ENCODE data around the gene CDH4.

Gene CDH4

DNA sequence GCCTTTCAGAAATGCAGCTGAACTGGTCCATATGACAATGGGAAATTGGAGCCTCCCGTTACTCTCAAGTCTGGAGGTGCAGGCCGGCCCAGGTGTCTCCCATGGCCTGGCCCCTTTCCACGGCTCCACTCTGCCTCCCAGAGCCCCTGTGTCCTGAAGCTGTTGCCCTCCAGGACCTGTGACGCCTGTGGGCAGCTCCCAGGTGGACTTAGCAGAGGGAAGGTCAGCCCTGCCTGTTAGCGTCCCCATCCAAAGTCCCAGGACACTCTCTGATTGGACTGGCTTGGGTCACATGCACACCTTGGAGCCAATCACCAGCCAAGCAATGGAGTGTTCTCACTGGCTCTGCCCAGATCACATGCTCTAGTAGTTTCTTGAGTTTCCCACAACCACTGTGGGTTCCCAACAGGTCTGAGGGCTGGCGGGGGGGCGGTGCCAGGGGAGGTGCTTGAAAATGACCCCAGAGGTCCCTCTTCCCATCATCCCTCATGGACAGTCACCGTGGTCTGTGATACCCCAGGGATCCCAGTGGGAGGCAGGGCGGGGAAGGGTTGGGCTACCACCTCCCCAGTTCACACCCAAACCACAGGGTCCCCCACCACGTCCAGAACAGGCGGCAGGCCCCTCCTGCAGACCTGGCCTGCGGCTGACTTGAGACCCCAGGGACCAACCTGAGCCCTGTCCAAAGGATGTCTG is 678.1 kb downstream of the CDH4 start:
- DNase-seq = no peak

GRCh38 chr20:61930776-61931475 is 678.9 kb downstream of the CDH4 start:
- no peak for DNase-seq

GRCh38 chr20:61931476-61932198 is 679.6 kb downstream of the CDH4 start:
- no peak for DNase-seq

- DNase-seq = no peak
Observed at GRCh38 chr20:61932199-61932592, 680.1 kb downstream of the CDH4 start.

DNA sequence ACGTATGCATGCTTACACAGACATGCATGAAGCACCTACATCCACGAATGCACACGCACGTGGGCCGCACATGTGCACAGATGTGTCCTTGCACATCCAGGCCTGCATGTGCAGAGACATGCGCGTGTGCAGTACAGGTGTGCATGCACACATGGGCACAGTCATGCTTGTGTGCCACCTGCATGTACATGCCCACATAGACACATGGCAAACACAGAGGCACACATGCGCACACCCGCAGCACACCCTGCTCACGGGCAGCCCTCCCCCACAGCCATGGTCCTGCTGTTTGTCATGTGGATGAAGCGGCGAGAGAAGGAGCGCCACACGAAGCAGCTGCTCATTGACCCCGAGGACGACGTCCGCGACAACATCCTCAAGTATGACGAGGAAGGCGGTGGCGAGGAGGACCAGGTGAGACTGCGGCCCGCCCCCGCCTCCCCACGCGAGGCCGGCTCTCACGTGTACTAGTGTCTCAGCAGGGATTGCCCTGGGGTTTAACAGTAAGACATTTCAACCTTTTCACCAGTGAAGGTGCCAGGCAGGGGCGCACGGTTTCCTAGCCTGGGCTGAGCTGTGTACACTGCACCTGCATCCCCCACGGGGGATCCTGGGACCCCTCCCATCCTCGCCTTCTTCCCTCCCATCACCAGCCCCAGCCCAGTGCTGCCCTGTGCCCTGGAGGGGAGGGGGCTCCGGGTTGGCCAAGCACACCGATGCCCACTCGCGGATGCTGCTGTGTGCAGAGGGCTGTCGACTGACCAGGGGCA is 680.8 kb downstream of the CDH4 start:
- no peak for DNase-seq

DNA sequence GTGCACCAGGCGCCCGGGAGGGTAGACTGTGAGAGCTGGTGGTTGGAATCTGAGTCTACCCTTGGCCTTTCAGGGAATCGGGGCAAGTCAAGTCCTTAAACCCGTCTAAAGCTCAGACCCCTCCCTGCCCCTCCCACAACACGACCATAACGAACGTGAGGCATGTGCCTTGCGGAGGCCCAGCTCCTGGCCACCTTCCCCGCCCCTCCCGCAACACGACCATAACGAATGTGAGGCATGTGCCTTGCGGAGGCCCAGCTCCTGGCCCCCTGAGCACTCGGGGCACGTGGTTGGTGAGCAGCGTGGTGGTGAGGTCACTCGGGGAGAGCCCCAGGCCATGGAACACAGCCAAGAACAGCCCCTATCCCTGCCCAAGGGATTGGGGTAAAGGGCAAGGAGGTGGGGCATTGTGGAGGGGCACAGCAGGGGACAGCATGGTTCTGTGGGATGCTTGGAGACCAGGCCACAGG is 681.5 kb downstream of the CDH4 start:
- DNase-seq = no peak

DNA sequence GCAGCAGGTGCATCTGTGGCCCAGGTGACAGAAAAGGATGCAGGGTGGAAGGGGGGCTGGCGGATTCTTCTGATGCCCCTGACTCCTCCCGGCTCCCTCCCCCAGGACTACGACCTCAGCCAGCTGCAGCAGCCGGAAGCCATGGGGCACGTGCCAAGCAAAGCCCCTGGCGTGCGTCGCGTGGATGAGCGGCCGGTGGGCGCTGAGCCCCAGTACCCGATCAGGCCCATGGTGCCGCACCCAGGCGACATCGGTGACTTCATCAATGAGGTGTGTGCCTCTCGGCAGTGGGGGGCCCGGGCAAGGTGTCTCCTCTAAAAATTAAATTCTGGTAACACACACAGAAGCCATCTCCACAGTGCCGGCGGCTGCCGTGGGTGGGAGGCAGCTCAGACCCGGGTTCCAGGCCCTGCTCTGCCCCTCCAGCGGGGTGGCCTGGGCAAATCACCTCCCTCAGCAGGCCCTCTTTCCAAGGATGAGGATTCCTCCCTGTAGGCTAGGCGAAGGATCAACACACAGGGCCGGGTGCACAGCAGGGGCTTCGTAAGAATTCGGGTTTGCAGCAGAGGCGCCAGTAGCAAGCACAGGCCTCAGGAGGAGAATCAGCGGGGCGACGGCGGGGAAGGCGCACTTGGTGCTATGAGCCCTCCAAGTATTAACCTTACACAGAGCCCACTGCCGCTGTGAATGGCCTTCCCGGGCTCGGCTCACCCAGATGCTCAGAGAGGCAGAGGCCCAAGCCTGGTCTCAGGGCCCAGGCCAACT is 682.1 kb downstream of the CDH4 start:
- no peak for DNase-seq

DNA sequence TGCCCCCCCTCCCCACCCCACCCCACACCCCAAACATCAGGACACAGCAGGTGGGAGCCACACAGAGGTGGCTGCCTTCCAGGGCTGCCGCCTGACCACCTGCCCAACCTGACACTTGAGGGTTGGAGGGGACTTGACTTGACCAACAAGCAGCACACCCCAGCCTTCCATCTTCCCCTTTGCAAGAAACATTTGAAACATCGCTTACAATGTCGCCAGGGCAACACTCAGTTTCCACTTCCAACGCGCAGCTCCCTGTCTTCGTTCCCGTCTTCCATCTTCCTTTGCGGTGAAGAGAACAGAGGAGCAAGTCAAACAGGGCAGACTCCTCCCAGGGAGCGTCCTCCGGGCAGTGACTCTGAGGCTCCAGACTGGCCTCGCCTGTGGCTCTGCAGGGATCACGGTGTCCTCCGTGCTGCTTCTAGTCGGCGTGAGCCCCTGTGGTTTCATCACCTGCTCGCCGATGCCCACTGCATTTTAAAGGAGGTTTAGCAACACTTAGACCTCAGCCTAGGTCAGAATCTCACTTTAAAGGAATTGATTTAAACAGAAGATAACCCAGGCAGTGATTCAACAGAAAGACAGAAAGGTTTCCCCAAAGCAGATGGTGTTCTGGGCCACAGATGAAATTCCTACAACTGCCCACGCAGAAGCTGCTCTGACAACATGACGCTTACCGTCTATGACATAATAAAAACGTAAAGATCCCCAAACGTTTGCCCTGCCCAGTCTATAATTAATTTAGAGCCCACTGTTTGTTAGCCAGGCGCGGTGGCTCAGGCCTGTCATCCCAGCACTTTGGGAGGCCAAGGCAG is 682.9 kb downstream of the CDH4 start:
- no peak for DNase-seq

DNA sequence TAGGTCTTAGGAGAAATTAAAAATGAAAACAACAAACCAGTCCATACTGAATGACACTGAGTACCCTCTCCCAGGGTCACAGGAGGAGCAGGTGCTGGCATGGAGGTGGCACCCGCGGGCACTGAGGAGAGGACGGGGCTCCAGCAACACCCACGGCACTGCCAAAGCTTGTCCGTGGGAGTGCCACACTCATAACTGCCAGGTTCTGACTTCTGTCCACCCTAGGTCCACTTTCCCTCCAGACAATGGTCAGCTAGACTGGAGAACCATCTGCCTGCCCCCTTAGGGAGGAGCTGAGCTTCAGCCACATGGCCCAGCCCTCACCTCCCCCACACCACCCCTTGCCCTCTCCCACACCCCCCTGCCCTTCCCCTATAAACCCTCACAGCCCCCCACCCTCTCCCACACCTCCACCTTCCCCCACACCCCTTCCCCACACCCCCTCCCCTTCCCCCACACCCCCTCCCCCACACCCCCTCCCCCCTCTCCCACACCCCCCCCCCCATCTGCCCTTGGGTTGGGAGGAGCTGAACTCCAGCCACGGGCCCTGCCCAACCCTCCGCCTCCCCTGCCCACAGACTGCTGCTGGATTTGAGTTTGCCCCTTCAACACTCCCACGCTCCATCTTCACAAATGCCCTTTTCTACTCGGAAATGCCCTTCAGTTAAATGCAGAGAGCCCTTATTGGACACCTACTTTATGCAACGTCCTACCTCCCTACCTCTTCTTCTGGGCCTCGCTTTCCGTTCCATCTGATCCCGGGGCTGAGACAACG is 684.1 kb downstream of the CDH4 start:
- no peak for DNase-seq

DNA sequence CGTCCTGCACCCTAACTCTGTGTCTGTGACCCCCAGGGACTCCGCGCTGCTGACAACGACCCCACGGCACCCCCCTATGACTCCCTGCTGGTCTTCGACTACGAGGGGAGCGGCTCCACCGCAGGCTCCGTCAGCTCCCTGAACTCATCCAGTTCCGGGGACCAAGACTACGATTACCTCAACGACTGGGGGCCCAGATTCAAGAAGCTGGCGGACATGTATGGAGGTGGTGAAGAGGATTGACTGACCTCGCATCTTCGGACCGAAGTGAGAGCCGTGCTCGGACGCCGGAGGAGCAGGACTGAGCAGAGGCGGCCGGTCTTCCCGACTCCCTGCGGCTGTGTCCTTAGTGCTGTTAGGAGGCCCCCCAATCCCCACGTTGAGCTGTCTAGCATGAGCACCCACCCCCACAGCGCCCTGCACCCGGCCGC is 684.7 kb downstream of the CDH4 start:
- DNase-seq = no peak

DNA sequence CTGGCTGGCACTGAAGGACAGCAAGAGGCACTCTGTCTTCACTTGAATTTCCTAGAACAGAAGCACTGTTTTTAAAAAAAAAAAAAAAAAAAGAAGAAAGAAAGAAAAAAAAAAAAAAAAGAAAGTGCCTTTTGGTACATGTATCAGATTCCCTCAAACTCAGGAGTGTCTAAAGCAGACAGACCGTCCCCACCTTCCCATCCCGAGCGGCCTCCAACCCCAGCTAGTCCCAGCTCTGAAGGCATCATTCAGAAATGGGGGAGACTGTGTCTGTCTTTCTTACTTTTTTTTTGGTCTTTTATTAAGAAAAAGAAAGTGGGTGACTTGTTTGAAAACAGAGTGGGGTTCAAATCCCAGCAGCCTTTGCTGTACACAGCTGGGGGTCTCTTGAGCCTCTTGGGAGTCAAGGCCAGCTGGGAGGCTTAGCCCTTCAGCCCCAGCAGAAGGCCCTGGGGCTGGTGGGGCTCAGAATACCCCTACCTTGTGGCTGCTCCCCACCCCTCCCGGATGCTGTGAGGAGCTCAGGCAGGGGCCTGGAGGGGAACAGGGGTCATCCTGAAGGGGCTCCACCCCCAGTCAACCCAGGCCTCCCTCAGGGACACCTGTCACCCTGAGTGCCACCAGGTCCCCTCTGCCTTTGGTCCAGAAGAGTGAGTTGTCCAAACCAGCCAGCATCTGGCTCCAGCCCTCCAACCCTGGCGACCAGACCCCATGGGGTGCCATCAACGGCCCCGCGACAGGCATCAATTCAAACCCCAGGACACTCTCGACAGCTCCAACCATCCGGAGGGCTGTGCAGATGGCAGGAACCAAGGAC is 685.3 kb downstream of the CDH4 start:
- DNase-seq = no peak

GRCh38 chr20:61937963-61938838 is 686.1 kb downstream of the CDH4 start:
- no peak for DNase-seq

- DNase-seq = no peak
Observed at GRCh38 chr20:61938839-61939690, 687.0 kb downstream of the CDH4 start.

GRCh38 chr20:61939691-61940360 is 687.8 kb downstream of the CDH4 start:
- DNase-seq = no peak

GRCh38 chr20:61940491-61940890 is 688.4 kb downstream of the CDH4 start:
- DNase-seq = no peak

DNA sequence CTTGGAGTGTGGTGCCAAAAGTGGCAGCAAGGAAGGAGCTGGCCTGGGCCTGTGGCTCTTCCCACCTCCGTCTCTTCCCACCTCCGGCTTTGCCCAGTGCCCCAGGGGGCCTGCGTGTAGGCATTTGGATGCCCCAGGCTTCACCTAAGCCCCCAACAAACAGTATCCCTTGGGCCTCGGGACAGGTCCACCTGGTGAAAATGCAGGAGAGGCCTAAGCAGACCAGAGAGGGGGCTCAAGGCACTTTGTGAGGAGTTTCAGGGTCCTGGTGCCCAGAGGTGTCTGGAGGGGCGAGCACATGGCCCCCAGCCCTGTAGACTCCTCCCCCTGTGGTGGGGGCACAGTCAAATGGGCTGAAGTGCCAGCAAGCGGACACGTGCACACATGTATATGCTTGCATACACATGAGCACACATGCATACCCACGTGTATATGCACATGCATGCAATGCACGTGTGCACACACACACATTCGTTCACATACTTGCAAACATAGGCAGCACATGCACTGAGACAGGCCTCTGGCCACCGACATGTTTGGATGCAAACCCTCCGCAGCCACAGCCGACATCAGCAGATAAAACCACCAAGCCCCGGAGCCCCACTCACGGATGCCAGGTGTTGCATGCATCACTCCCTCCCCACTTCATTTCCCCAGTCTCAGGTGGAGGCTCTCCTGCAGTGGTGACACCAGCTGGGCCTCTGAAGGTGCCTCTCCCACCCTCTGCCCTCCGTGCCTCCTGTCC is 689.1 kb downstream of the CDH4 start:
- DNase-seq = no peak
